COLO829 (cell line): ENCODE measurements around the gene GPRC5D.

Source experiments
- DNase-seq: peaks from one replicate; pipeline ENCODE4 v3.0.0; 2012; ENCODE audit warnings: low spot score

The GPRC5D gene

GRCh38 chr12:12903642-12904609 lies 48.0 kb downstream of the GPRC5D start:
- DNase-seq, result no peak

- no peak for DNase-seq
These were observed 49.9 kb downstream of the GPRC5D start for GRCh38 chr12:12902036-12902435.

GRCh38 chr12:12901158-12901791 lies 50.7 kb downstream of the GPRC5D start:
- DNase-seq, result no peak

GRCh38 chr12:12900786-12901157 lies 51.2 kb downstream of the GPRC5D start:
- DNase-seq, result no peak

GRCh38 chr12:12899530-12900380 lies 52.2 kb downstream of the GPRC5D start:
- peak; percentile 84 for DNase-seq

GRCh38 chr12:12898911-12899511 lies 53.0 kb downstream of the GPRC5D start:
- DNase-seq, result no peak

- DNase-seq, result no peak
These were observed 53.7 kb downstream of the GPRC5D start for GRCh38 chr12:12898136-12898717.

GRCh38 chr12:12897302-12897701 lies 54.7 kb downstream of the GPRC5D start:
- DNase-seq, result no peak

- DNase-seq, result no peak
These were observed 55.7 kb downstream of the GPRC5D start for GRCh38 chr12:12896260-12896659.

- DNase-seq, result no peak
These were observed 58.5 kb downstream of the GPRC5D start for GRCh38 chr12:12893438-12893837.

GRCh38 chr12:12892681-12893141 lies 59.3 kb downstream of the GPRC5D start:
- DNase-seq, result no peak

- DNase-seq, result no peak
These were observed 60.1 kb downstream of the GPRC5D start for GRCh38 chr12:12891881-12892355.

- peak; percentile 73 for DNase-seq
These were observed 60.7 kb downstream of the GPRC5D start, which contains the start of gene GPRC5A for GRCh38 chr12:12891080-12891880. GPRC5A (plus strand) TSS chr12:12891562; CDS start chr12:12908250, 16,688 bp downstream.
